H1 (cell line): ENCODE results near the gene KCNV2. TPM values are rescaled to one million over a fixed set of nuclear protein-coding genes. Genes with fewer than 3 reads are reported as not detected.

ENCODE experiments used
- CTCF ChIA-PET: fragments of 300-600 bp; sonication (Branson Sonifier 250); formaldehyde crosslinking; loops from one replicate; lab custom pipeline; 2021; ENCODE audit not compliant: partially characterized antibody; lab: Charles Lee
- POLR2A ChIA-PET: fragments of 300-600 bp; sonication (Branson Sonifier 250); formaldehyde crosslinking; loops from one replicate; lab custom pipeline; 2021; ENCODE audit warnings: inconsistent platforms; ENCODE audit not compliant: partially characterized antibody; lab: Charles Lee
- DNase-seq, 2 experiments: peaks; one replicate each; pipeline versions ENCODE4 v3.0.0 to v3.0.0-alpha.2; 2010 to 2022; ENCODE audit warnings: low spot score in 2 of 2, low read depth in 1 of 2, mixed read lengths in 1 of 2
- FAIRE-seq: peaks from 2 replicates; lab custom pipeline; 2011; peaks lifted over from hg19 to GRCh38; lab: Jason Lieb, UNC
- H2AFZ ChIP-seq: 2 replicates; pipeline ENCODE4 v1.8.1; 2012; ENCODE audit warnings: low read length, inconsistent platforms
- H2AK5ac ChIP-seq: 2 replicates; pipeline ENCODE4 v1.6.1; 2013; ENCODE audit warnings: low read depth, low read length
- H2BK120ac ChIP-seq: replicated peaks from 2 replicates; pipeline ENCODE3; 2013; ENCODE audit warnings: low read depth, low read length, inconsistent platforms
- H2BK12ac ChIP-seq: 2 replicates; pipeline ENCODE4 v1.6.1; 2013; ENCODE audit warnings: low read depth, low read length
- H2BK15ac ChIP-seq: 2 replicates; pipeline ENCODE4 v1.6.1; 2013; ENCODE audit warnings: low read length
- H2BK20ac ChIP-seq: 2 replicates; pipeline ENCODE4 v1.6.1; 2013; ENCODE audit warnings: low read length
- H2BK5ac ChIP-seq: 2 replicates; pipeline ENCODE4 v1.6.1; 2013; ENCODE audit warnings: low read depth, low read length
- H3K14ac ChIP-seq: 2 replicates; pipeline ENCODE4 v1.6.1; 2013; ENCODE audit warnings: inconsistent platforms; ENCODE audit not compliant: insufficient read length
- H3K18ac ChIP-seq: 2 replicates; pipeline ENCODE4 v1.6.1; 2013; ENCODE audit warnings: low read length; ENCODE audit errors: extremely low read depth
- H3K23ac ChIP-seq: 2 replicates; pipeline ENCODE4 v1.6.1; 2013; ENCODE audit warnings: inconsistent platforms; ENCODE audit not compliant: insufficient read length
- H3K23me2 ChIP-seq: 2 replicates; pipeline ENCODE4 v1.6.1; 2013; ENCODE audit warnings: low read depth, low read length
- H3K27ac ChIP-seq: 2 replicates; pipeline ENCODE4 v1.6.1; 2011; ENCODE audit warnings: low read depth, low read length, inconsistent platforms
- H3K27me3 ChIP-seq, 4 experiments: replicated peaks in 1 of 4; 1 replicate in 1 of 4; 2 replicates in 3 of 4; pipeline versions ENCODE4 v1.6.1 to v1.8.1; 2011 to 2013; ENCODE audit warnings: low read length in 3 of 4, mild to moderate bottlenecking in 3 of 4, inconsistent platforms in 2 of 4, mixed read lengths in 2 of 4, moderate library complexity in 1 of 4; ENCODE audit not compliant: control insufficient read depth in 3 of 4, insufficient read depth in 3 of 4; ENCODE audit errors: extremely low read depth in 1 of 4
- H3K36me3 ChIP-seq, 4 experiments: 2 replicates each; pipeline versions ENCODE4 v1.6.1 to v1.8.1; 2011 to 2013; ENCODE audit warnings: mild to moderate bottlenecking in 4 of 4, low read length in 3 of 4, moderate library complexity in 2 of 4, control low read depth in 1 of 4, inconsistent platforms in 1 of 4; ENCODE audit not compliant: insufficient read depth in 4 of 4, control insufficient read depth in 2 of 4
- H3K4ac ChIP-seq: replicated peaks from 2 replicates; pipeline ENCODE3; 2013; ENCODE audit warnings: low read length, low read depth, mixed read lengths, inconsistent platforms; ENCODE audit not compliant: insufficient read length
- H3K4me1 ChIP-seq, 4 experiments: replicated peaks in 1 of 4; 1 replicate in 1 of 4; 2 replicates in 3 of 4; pipeline versions ENCODE4 v1.6.1 to v1.8.1; 2011 to 2013; ENCODE audit warnings: low read length in 3 of 4, inconsistent platforms in 2 of 4, mixed read lengths in 1 of 4; ENCODE audit not compliant: insufficient read depth in 4 of 4, control insufficient read depth in 3 of 4
- H3K4me2 ChIP-seq, 2 experiments: 2 replicates each; pipeline versions ENCODE4 v1.6.1 to v1.8.1; 2011 to 2013; ENCODE audit warnings: low read depth in 2 of 2, low read length in 2 of 2, control low read depth in 1 of 2, inconsistent platforms in 1 of 2, mild to moderate bottlenecking in 1 of 2; ENCODE audit not compliant: insufficient read depth in 1 of 2
- H3K4me3 ChIP-seq, 4 experiments: fragments of 200-600, 300-600 bp in 1 of 4; sonication (generic), shearing (Covaris generic), sonication (Bioruptor Twin) in 1 of 4; 2 replicates each; pipeline versions ENCODE4 v1.5.1 to v1.8.1; 2011 to 2016; ENCODE audit warnings: low read length in 4 of 4, low read depth in 3 of 4, control low read depth in 2 of 4, inconsistent platforms in 2 of 4, mild to moderate bottlenecking in 2 of 4, mixed read lengths in 1 of 4, moderate library complexity in 1 of 4; ENCODE audit not compliant: insufficient read depth in 2 of 4; ENCODE audit errors: extremely low read depth in 1 of 4
- H3K56ac ChIP-seq: replicated peaks from 2 replicates; pipeline ENCODE3; 2013; ENCODE audit warnings: low read depth, mild to moderate bottlenecking, mixed read lengths, low read length, inconsistent platforms; ENCODE audit not compliant: insufficient read length
- H3K79me1 ChIP-seq: 2 replicates; pipeline ENCODE4 v1.6.1; 2013; ENCODE audit warnings: low read depth, low read length, control low read depth
- H3K79me2 ChIP-seq, 2 experiments: 2 replicates each; pipeline versions ENCODE4 v1.6.1 to v1.8.1; 2012 to 2013; ENCODE audit warnings: low read length in 2 of 2, mild to moderate bottlenecking in 2 of 2, inconsistent platforms in 1 of 2; ENCODE audit not compliant: insufficient read depth in 2 of 2, control insufficient read depth in 1 of 2
- H3K9ac ChIP-seq, 4 experiments: replicated peaks in 1 of 4; 1 replicate in 1 of 4; 2 replicates in 3 of 4; pipeline versions ENCODE4 v1.6.1 to v1.8.1; 2011 to 2013; ENCODE audit warnings: low read depth in 3 of 4, low read length in 3 of 4, control low read depth in 2 of 4, mild to moderate bottlenecking in 2 of 4, moderate library complexity in 2 of 4, inconsistent platforms in 1 of 4; ENCODE audit errors: extremely low read depth in 1 of 4
- H3K9me3 ChIP-seq, 2 experiments: 2 replicates each; pipeline versions ENCODE4 v1.6.1 to v1.8.1; 2012 to 2013; ENCODE audit warnings: mild to moderate bottlenecking in 2 of 2, moderate library complexity in 2 of 2, control low read depth in 1 of 2, inconsistent platforms in 1 of 2, low read depth in 1 of 2, low read length in 1 of 2, mixed read lengths in 1 of 2; ENCODE audit not compliant: insufficient read depth in 2 of 2
- H4K20me1 ChIP-seq, 2 experiments: replicated peaks in 1 of 2; 2 replicates each; pipeline versions ENCODE3 to v1.8.1; 2011 to 2013; ENCODE audit warnings: inconsistent platforms in 2 of 2, low read length in 2 of 2, mild to moderate bottlenecking in 1 of 2; ENCODE audit not compliant: insufficient read depth in 2 of 2, control insufficient read depth in 1 of 2
- H4K5ac ChIP-seq: 2 replicates; pipeline ENCODE4 v1.6.1; 2013; ENCODE audit warnings: low read length, low read depth, mixed read lengths, inconsistent platforms; ENCODE audit not compliant: insufficient read length
- H4K8ac ChIP-seq: 2 replicates; pipeline ENCODE4 v1.8.0; 2013; ENCODE audit warnings: mild to moderate bottlenecking, moderate library complexity, low read length, inconsistent platforms; ENCODE audit not compliant: insufficient read depth; ENCODE audit errors: extremely low read depth
- H4K91ac ChIP-seq: replicated peaks from 2 replicates; pipeline ENCODE3; 2013; ENCODE audit warnings: low read length, mixed read lengths, inconsistent platforms; ENCODE audit not compliant: insufficient read length
- CHD1 ChIP-seq: IDR thresholded peaks from 2 replicates; pipeline ENCODE4 v1.6.1; 2012; ENCODE audit warnings: low read depth, low read length, improper control_type of control experiment
- CTBP2 ChIP-seq: IDR thresholded peaks from 2 replicates; pipeline ENCODE4 v1.7.0; 2011; ENCODE audit warnings: borderline replicate concordance, mild to moderate bottlenecking, moderate library complexity, mixed read lengths, low read length; ENCODE audit not compliant: insufficient read depth, insufficient read length
- EGR1 ChIP-seq: IDR thresholded peaks from 2 replicates; pipeline ENCODE4 v1.6.1; 2011; ENCODE audit warnings: low read depth, low read length, borderline replicate concordance
- MAFK ChIP-seq: IDR thresholded peaks from 2 replicates; pipeline ENCODE4 v1.6.1; 2012; ENCODE audit warnings: low read depth, mild to moderate bottlenecking, improper control_type of control experiment, low read length
- NRF1 ChIP-seq: IDR thresholded peaks from 2 replicates; pipeline ENCODE4 v1.6.1; 2011; ENCODE audit warnings: mild to moderate bottlenecking, low read depth, low read length, improper control_type of control experiment
- POLR2A ChIP-seq, 2 experiments: IDR thresholded peaks; 1 replicate in 1 of 2; 2 replicates in 1 of 2; pipeline ENCODE4 v1.6.1; 2011; ENCODE audit warnings: low read depth in 2 of 2, low read length in 2 of 2, mild to moderate bottlenecking in 2 of 2; ENCODE audit errors: control extremely low read depth in 1 of 2
- RXRA ChIP-seq: IDR thresholded peaks from 2 replicates; pipeline ENCODE4 v1.6.1; 2011; ENCODE audit warnings: low read depth, mild to moderate bottlenecking, low read length, moderate library complexity; ENCODE audit not compliant: insufficient read depth
- SP1 ChIP-seq: IDR thresholded peaks from 2 replicates; pipeline ENCODE4 v1.6.1; 2011; ENCODE audit warnings: low read depth, low read length
- YY1 ChIP-seq: IDR thresholded peaks from 2 replicates; pipeline ENCODE4 v1.6.1; 2011; ENCODE audit warnings: low read depth, mild to moderate bottlenecking, low read length
- WGBS, 2 experiments: shearing (Covaris generic) in 1 of 2; methylation state at CpG; one replicate each; pipeline versions ENCODE4 v1.1.6 to v1.1.7; 2013 to 2015; ENCODE audit warnings: low lambda C conversion rate in 2 of 2, mixed read lengths in 2 of 2, inconsistent platforms in 1 of 2, low coverage in 1 of 2, missing lambda C conversion rate in 1 of 2; ENCODE audit not compliant: insufficient replicate concordance in 2 of 2, insufficient coverage in 1 of 2, insufficient read length in 1 of 2; ENCODE audit errors: extremely low coverage in 1 of 2, missing lambda C conversion rate in 1 of 2; 5-methylcytosine and 5-hydroxymethylcytosine counted together
- polyA plus RNA-seq, 7 experiments: library from polyadenylated mRNA; depleted of rRNA in 3 of 7; stranded (reverse) in 5 of 7; unstranded in 2 of 7; fragments of >200 nt in 5 of 7; fragments of 200-250 nt in 2 of 7; gene quantifications; 1 replicate in 5 of 7; 2 replicates in 1 of 7; 4 replicates in 1 of 7; pipeline versions ENCODE4 v1.2.1 to v1.2.3, GENCODE V29; 2011 to 2013; ENCODE audit warnings: missing spikeins in 2 of 7, mixed read lengths in 2 of 7
- total RNA-seq: library from RNA; stranded (reverse); fragmentation: NEBNext Ultra II Directional; extraction: Animal tissue kit (Norgen Biotek cat#: 25700); gene quantifications from 2 replicates; pipeline ENCODE4 v1.2.1, GENCODE V29; 2021

The KCNV2 gene
- total and polyA plus RNA-seq, 2 of the 8 experiments (the other 6 are each of a cell fraction or from before 2014, with no cell fraction given) = not detected

DNA sequence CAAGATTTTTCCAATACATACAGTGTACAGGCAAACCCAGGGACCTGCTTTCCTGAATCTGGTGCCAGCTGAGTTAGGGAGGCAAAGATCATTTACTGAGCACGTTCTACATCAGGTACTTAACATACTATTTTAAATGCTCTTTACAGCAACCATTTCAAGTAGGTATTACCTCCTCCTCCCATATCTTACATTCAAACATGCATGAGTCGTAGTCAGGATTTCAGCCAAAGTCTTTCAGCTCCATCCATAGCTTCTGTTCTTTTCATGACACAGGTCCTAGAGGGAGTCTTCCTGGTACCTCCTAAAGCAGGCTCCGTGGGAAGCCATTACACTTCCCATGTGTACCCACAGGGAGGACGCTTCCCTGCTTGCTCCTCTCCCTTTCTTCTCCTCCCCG, 11.7 kb downstream of the KCNV2 start:
- TF ChIP-seq CTBP2 (no peak), NRF1 (no peak), CHD1 (no peak), RXRA (no peak), SP1 (no peak), POLR2A (IDR thresholded peaks at IDR 0.05; ENCODE audit: control extremely low read depth in 1 of 2, low read depth in 2 of 2, low read length in 2 of 2) (no peak), MAFK (no peak), YY1 (no peak), EGR1 (no peak)
- DNase-seq (no peak), FAIRE-seq (no peak)
- H3K9ac ChIP-seq = no peak overlapping the region
- no peak overlapping the region for H3K4me2 ChIP-seq
- H3K79me2 ChIP-seq = no peaks in the 10 kb centered on the region
- 92% methylated on average over 5 of the region's 5 CpGs; no CpG with 5 or more reads in 1 of the 2 experiments for WGBS, 2 experiments
- H4K5ac ChIP-seq = no peak overlapping the region
- H4K20me1 ChIP-seq = no peaks in the 10 kb centered on the region
- CTCF ChIA-PET = interaction anchor here (0.5 to 2.2 kb wide), 16 partner anchors 8 to 104 kb away, joined by 3 to 8 read pairs (median 4); no protein-coding TSS in a partner anchor
- H4K8ac ChIP-seq = no peak overlapping the region
- H2BK12ac ChIP-seq = no peak overlapping the region
- H2BK5ac ChIP-seq = no peak overlapping the region
- H3K4me3 ChIP-seq = no peak overlapping the region
- H2BK15ac ChIP-seq = no peak overlapping the region
- H3K4ac ChIP-seq = no peak overlapping the region
- H3K27ac ChIP-seq = no peak overlapping the region
- no peak overlapping the region for H3K18ac ChIP-seq
- H3K56ac ChIP-seq = no peak overlapping the region
- no peak overlapping the region for H4K91ac ChIP-seq
- no peaks in the 10 kb centered on the region for H3K36me3 ChIP-seq
- no peaks in the 10 kb centered on the region for H3K23me2 ChIP-seq
- peaks cover 0 to 4% (median 0%) of the 10 kb centered on the region in 4 experiments; a peak in 2 of 7 replicates for H3K4me1 ChIP-seq
- H2BK20ac ChIP-seq = no peak overlapping the region
- H3K79me1 ChIP-seq = no peaks in the 10 kb centered on the region
- H3K14ac ChIP-seq = no peak overlapping the region
- no peak overlapping the region for H3K23ac ChIP-seq
- H2AK5ac ChIP-seq = no peak overlapping the region
- H3K9me3 ChIP-seq = no peaks in the 10 kb centered on the region
- H2BK120ac ChIP-seq = no peak overlapping the region
- no peaks in the 10 kb centered on the region for H3K27me3 ChIP-seq
- H2AFZ ChIP-seq = no peak overlapping the region
- POLR2A ChIA-PET = no interaction called here
